ENCODE data around the gene CHSY3.

- TF ChIP-seq, protein P1, sequence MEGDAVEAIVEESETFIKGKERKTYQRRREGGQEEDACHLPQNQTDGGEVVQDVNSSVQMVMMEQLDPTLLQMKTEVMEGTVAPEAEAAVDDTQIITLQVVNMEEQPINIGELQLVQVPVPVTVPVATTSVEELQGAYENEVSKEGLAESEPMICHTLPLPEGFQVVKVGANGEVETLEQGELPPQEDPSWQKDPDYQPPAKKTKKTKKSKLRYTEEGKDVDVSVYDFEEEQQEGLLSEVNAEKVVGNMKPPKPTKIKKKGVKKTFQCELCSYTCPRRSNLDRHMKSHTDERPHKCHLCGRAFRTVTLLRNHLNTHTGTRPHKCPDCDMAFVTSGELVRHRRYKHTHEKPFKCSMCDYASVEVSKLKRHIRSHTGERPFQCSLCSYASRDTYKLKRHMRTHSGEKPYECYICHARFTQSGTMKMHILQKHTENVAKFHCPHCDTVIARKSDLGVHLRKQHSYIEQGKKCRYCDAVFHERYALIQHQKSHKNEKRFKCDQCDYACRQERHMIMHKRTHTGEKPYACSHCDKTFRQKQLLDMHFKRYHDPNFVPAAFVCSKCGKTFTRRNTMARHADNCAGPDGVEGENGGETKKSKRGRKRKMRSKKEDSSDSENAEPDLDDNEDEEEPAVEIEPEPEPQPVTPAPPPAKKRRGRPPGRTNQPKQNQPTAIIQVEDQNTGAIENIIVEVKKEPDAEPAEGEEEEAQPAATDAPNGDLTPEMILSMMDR (IDR thresholded peaks at IDR 0.05; ENCODE audit: low read depth, low read length, missing input control) = no peak
- no peak for TF ChIP-seq FOXA1 (IDR thresholded peaks at IDR 0.05)
- TF ChIP-seq JUND (IDR thresholded peaks at IDR 0.05) = no peak
These were observed 87.5 kb downstream of the CHSY3 start for GRCh38 chr5:129991780-129992179.

Data from liver (tissue), 3 donors.